ENCODE measurements around the gene CATSPERD.

CATSPERD gene

DNA sequence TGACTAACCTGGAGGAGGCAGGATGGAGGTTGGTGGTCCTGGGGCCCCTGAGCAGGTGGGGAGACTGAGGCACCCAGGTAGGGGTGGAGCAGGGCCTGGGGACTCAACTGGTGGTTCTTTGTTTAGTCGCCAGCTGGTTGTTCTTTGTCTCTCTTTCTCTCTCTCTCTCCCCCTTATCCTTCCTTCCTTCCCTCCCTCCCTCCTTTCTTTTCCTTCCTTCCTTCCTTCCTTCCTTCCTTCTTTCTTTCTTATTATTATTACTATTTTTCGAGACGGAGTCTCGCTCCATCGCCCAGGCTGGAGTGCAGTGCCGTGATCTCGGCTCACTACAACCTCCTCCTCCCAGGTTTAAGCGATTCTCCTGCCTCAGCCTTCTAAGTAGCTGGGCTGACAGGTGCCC, 77.8 kb downstream of the CATSPERD start:
- DNase-seq, result no peak
- in situ Hi-C loops (cut with MboI; ENCODE audit: low pct_unique_long_range_greater_than_20kb, low sequenced_read_pairs), result no loop called here

DNA sequence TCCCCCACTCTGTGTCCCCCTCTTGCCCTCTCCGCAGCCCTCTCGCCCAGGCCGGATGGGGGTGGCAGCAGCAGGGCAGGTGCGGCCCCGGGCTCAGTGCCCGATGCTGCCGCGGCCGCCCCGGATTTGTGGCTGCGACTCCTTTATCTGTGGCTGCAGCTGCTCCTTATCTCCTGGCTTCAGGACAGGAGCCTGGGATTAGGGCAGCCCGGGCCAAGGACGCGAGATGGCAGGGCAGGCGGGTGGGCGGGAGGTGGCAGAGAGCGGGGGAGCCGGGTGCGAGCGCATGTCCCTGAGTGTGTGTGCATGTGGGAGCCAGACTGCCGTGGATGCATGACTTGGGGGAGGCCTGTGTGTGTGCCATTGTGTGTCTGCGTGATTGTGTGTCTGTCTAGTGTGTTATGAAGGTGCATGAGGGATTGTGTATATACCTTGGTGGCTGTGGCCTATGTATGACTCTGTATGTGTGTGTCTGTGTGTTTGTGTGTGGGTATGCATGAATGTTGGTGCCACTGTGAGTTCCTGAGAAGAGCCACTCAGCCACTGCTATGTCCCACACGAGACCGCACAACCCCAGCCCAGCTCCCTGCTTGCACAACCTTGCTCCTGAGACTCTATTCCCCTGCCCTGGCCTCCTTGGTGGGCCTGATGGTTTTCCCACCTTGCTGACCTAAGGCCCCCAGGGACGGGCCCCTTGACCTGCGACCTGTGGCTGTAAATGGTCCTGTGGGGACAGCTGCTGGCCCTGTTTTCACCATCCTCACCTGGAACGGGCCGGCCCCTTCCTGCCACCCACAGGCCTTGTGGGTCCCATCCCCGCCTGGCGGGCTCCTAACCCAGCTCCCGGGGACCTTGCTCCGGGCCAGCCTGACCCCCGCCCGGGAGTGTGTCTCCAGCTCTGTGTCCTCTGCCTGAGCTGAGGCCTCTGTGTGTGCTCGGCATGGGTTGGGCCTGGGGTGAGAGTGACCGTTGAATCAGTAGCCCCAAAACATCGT, 79.1 kb downstream of the CATSPERD start:
- peak; percentile 83 for DNase-seq
- in situ Hi-C loops (cut with MboI; ENCODE audit: low pct_unique_long_range_greater_than_20kb, low sequenced_read_pairs), result loop anchor here (10.0 kb wide), 1 partner anchor 95 kb away; no protein-coding TSS in a partner anchor

DNA sequence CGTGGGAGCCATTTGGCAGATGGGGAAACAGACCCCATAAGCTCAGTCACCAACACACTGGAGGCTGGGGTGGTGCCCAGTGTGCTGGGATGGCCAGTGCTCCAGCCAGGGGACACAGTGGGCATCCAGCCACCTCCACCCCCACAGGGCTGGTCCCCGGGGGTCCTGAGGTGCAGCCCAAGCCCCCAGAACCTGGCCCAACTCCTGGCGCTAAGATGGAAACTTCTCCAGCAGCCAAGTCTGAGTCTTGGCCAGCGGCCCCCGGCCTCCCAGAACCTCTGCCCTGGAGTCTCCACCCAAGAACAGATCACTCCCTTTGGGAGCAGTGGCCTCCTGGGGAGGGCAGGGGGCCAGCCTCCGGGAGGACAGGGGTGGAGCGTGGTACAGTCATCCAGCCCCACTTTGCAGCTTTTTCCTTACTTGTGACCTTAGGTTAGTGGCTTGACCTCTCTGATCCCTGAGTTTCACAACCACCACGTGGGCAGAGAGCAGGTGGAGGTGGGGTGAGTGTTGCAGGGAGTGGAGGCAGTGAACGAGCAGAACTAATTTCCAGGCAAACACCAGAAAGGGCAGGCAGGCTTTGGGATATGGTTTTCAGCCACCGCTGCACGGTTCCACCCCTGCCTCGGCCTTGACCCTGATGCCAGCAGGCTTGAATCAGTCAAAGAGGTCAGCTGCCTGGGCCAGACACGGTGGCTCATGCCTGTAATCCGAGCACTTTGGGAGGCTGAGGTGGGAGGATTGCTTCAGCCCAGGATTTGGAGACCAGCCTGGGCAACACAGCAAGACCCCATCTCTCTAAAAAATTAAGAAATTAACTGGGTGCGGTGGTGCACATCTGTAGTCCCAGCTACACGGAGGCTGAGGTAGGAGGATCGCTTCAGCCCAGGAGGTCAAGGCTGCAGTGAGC, 80.2 kb downstream of the CATSPERD start:
- in situ Hi-C loops (cut with MboI; ENCODE audit: low pct_unique_long_range_greater_than_20kb, low sequenced_read_pairs), result loop anchor here (10.0 kb wide), 1 partner anchor 94 kb away; no protein-coding TSS in a partner anchor
- no peak for DNase-seq

GRCh38 chr19:5801796-5802619, 81.6 kb downstream of the CATSPERD start:
- in situ Hi-C loops (cut with MboI; ENCODE audit: low pct_unique_long_range_greater_than_20kb, low sequenced_read_pairs), result loop anchor here (10.0 kb wide), 1 partner anchor 93 kb away; no protein-coding TSS in a partner anchor

GRCh38 chr19:5803441-5803751, 83.0 kb downstream of the CATSPERD start:
- in situ Hi-C loops (cut with MboI; ENCODE audit: low pct_unique_long_range_greater_than_20kb, low sequenced_read_pairs), result loop anchor here (10.0 kb wide), 1 partner anchor 91 kb away; no protein-coding TSS in a partner anchor
- no peak for DNase-seq

More at GRCh38 chr19:5801796-5802619, 81.6 kb downstream of the CATSPERD start:
- no peak for DNase-seq

- in situ Hi-C loops (cut with MboI; ENCODE audit: low pct_unique_long_range_greater_than_20kb, low sequenced_read_pairs), result loop anchor here (10.0 kb wide), 1 partner anchor 91 kb away; no protein-coding TSS in a partner anchor
- DNase-seq, result peak; percentile 97
These were observed 83.5 kb downstream of the CATSPERD start for GRCh38 chr19:5803752-5804515.

DNA sequence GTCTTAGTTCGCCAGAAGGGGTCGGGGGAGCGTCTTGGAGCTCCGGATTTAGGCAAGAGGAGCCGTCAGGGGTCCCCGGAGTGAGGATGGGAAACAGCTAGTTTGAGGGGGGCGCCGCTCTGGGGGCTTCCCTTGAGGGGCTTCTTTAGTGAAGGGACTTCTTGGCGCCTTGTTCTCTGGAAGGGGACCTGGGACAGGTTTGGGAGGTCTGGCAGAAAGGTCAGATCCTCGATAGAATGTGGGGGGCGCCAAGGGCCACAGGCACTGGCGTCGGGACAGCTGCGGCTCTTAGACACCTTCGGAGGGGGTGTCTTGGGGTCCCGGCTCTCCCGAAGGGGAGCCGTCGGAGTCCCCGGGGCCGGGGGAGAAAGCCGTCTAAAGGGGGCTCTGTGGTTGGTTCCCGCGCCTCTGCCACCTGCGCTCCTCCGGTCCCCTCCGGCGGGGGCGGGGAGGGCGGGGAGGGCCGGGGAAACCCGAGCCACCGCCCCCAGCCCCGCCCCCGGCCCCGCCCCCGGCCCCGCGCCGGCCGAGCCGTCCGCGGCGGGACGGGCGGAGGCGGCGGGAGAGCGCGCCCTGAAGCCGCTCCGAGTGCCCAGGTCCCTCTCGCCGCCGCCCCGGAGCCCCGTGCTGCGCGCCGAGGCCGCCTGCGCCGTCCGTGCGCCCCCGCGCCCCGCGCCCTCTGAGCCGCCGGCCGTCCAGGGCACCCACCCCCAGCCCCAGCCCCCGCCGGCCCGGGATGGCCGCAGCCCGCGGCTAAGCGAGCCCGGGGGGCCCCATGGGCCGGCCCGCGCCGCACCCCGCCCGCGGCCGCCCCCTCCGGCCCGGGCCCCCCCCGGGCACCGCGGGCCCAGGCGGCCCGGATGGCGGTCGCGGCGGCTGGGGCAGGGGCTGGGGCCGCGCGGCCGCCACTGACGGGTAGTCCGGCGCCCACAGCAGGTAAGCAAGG, 84.4 kb downstream of the CATSPERD start, which contains the start of gene NRTN:
NRTN (plus strand) TSS at position 552 of the 946 bp plus-strand sequence. CDS start 19,099 bp downstream, outside the sequence.
- no peak for DNase-seq
- in situ Hi-C loops (cut with MboI; ENCODE audit: low pct_unique_long_range_greater_than_20kb, low sequenced_read_pairs), result loop anchor here (10.0 kb wide), 1 partner anchor 90 kb away; no protein-coding TSS in a partner anchor

- in situ Hi-C loops (cut with MboI; ENCODE audit: low pct_unique_long_range_greater_than_20kb, low sequenced_read_pairs), result loop anchor here (10.0 kb wide), 1 partner anchor 89 kb away; no protein-coding TSS in a partner anchor
- DNase-seq, result peak; percentile 82
These were observed 85.2 kb downstream of the CATSPERD start for GRCh38 chr19:5805462-5806132.

DNA sequence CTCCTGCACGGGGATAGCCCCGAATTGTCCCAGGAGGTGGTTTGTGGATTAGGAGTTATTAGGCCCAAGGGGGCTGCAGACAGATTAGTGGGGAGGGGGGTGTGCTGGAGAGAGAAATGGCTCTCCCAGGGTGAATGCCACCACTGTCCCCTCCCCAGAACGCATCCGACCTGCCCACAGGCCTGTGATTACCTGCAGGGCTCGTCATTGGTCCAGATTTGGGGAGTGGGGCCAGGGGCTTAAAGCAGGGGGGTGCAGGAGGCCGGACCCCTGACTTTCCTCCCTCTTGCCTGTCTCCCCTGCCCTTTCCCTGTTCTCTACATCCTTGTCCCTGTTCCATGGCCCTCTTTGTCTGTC, 85.7 kb downstream of the CATSPERD start:
- in situ Hi-C loops (cut with MboI; ENCODE audit: low pct_unique_long_range_greater_than_20kb, low sequenced_read_pairs), result loop anchor here (10.0 kb wide), 1 partner anchor 89 kb away; no protein-coding TSS in a partner anchor
- DNase-seq, result no peak

DNA sequence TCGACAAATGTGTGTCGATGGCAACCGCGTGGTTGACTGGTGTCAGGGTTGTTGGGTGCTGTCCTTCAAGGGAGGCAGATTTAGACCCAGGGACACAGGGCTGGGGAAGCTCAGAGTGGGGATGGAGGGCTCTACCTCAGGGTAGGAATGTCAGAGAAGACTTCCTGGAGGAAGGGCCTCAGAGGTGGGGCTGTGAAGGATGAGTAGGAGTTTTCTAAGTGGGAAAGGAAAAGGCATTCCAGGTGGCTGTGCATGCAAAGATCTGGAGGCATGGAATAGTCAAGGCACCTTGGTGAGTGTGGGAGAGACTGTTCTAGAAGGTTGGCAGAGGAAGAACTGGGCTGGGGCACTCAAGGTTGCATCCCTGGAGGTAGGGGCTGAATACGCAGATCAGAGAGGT, 86.5 kb downstream of the CATSPERD start:
- DNase-seq, result no peak
- in situ Hi-C loops (cut with MboI; ENCODE audit: low pct_unique_long_range_greater_than_20kb, low sequenced_read_pairs), result loop anchor here (10.0 kb wide), 1 partner anchor 88 kb away; no protein-coding TSS in a partner anchor

DNA sequence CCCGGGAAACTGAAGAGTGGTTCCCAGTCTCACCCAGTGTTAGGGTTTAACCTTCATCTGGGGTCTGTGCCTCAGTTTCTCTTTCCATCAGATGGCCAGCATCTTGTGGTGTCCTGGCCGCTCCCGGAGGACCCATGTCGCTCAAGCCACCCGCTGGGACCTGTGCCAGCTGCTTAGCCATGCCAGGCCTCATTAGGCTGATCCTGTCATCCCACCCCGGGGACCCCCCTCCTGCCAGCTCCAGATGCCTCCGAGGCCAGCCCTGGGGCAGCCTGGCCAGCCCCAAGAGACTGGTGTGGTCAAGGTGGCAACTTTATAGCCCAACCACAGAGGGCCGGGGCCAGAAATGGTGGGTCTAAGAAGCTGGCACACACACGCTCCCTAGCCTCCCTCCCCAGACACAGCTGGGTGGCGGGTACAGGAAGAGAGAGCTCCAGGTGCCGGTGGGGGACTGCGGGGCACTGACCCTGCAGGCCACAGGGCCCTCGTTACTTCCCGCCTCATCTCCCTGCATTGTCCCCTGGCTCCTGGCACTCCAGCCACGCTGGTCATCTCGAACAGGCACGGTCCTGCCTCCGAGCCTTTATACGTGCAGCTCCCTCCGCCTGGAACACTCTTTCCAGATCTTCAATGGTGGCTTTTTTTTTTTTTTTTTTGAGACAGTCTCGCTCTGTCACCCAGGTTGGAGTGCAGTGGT, 87.8 kb downstream of the CATSPERD start:
- in situ Hi-C loops (cut with MboI; ENCODE audit: low pct_unique_long_range_greater_than_20kb, low sequenced_read_pairs), result loop anchor here (10.0 kb wide), 1 partner anchor 87 kb away; no protein-coding TSS in a partner anchor
- DNase-seq, result no peak

DNA sequence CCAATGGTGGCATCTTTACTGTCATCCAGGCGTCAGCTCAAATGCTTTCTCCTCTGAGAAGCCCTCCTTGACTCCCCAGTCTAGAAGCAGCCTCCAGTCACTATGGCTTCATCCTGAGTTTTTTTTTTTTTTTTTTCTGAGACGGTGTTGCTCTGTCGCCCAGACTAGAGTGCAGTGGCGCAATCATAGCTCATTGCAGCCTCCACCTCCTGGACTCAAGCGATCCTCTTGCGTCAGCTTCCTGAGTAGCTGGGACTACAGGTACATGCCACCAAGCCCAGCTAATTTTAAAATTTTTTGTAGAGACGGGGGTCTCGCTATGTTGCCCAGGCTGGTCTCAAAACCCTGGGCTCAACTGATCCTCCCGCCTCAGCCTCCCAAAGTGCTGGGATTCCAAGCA, 88.6 kb downstream of the CATSPERD start:
- DNase-seq, result no peak
- in situ Hi-C loops (cut with MboI; ENCODE audit: low pct_unique_long_range_greater_than_20kb, low sequenced_read_pairs), result loop anchor here (10.0 kb wide), 1 partner anchor 86 kb away; no protein-coding TSS in a partner anchor

DNA sequence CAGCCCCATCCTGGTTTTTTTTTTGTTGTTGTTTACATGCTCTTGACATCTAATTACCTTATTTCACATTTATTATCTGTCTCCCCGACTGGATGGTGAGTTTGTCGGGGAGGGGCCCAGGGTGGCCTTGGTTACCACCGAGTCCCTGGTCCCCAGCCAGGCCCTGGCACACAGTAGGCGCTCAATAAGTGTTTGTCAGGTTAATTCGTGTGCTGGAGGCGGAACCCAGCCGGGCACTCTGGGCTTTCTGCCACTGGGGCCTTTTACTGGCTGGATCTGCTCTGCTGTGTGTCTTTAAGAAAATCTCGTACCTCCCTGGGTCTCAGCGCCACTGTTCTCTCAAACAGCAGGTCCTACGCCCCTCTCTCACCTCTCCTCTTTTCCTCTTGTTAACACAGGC, 89.0 kb downstream of the CATSPERD start:
- no peak for DNase-seq
- in situ Hi-C loops (cut with MboI; ENCODE audit: low pct_unique_long_range_greater_than_20kb, low sequenced_read_pairs), result loop anchor here (10.0 kb wide), 1 partner anchor 85 kb away; no protein-coding TSS in a partner anchor

DNA sequence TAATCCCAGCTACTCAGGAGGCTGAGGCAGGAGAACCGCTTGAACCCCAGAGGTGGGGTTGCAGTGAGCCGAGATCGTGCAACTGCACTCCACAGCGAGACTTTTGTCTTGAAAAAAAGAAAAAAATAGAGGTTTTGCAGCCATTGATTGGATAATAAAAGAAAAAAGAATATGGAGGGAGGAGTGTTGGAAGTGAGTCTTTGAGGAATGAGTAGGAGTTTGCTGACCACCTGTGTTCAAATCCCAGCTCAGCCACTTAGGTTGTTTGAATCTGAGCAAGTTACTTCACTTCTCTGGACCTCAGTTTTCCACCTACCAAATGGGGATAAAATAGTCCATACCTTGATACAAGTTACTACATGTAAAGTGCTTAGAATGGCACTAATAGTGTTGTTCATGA, 90.7 kb downstream of the CATSPERD start:
- DNase-seq, result no peak
- in situ Hi-C loops (cut with MboI; ENCODE audit: low pct_unique_long_range_greater_than_20kb, low sequenced_read_pairs), result no loop called here

GRCh38 chr19:5814123-5814851, 93.8 kb downstream of the CATSPERD start:
- DNase-seq, result no peak

More at GRCh38 chr19:5814123-5814851, 93.8 kb downstream of the CATSPERD start:
- in situ Hi-C loops (cut with MboI; ENCODE audit: low pct_unique_long_range_greater_than_20kb, low sequenced_read_pairs), result no loop called here
